Activated CD4-positive, alpha-beta T cell treated with anti-CD3 and anti-CD28 coated beads, Interleukin-2, amount 50 U/mL, for 48 hours (primary cell): ENCODE data around the gene TEX2.

Experiments
- DNase-seq, 2 experiments: peaks; one replicate each; pipeline ENCODE4 v3.0.0-alpha.2; 2020

Gene TEX2

DNA sequence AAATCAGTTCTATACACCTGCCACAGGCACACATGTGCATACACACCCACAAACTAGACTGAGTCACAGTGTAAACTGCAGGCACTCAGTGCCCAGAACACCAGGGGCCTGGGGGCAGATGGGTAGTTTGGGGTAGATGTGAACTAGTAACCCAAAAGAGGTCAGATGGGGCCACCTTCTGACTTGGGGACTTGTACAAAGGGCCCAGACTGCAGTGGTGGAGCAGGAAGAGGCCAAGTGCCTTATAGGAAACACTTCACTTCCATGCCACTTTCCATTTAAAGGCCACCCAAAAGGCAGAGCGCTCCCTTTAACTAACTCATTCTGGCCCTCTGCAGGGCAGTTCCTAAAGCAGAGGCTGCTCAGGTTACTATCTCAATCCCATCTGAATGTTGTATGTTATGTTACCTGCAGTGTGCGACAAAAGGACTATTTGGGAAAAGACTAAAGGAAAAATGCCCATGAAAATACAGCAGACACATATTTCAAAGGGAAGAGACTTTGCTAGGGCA is 105.3 kb downstream of the TEX2 start:
- no peak for DNase-seq

DNA sequence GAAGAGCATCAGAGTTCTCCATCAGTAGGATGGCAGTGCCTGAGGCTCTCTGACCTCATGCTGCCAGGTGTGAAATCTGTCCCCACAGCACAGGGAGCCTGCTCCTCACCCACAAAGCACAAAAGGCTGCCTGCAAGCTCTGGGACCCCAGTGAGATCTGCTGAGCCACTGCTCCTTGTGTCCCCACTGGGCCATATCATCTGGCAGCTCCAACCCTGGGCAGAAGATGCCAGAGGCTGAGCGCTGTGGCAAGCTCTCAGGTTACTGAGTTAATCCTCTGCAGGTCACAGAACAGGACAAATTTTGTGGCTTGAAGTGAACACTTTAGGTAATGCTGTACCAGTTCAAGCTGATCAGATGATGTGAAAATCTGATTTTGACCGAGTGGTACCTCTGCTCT is 106.4 kb downstream of the TEX2 start:
- DNase-seq: no peak

DNA sequence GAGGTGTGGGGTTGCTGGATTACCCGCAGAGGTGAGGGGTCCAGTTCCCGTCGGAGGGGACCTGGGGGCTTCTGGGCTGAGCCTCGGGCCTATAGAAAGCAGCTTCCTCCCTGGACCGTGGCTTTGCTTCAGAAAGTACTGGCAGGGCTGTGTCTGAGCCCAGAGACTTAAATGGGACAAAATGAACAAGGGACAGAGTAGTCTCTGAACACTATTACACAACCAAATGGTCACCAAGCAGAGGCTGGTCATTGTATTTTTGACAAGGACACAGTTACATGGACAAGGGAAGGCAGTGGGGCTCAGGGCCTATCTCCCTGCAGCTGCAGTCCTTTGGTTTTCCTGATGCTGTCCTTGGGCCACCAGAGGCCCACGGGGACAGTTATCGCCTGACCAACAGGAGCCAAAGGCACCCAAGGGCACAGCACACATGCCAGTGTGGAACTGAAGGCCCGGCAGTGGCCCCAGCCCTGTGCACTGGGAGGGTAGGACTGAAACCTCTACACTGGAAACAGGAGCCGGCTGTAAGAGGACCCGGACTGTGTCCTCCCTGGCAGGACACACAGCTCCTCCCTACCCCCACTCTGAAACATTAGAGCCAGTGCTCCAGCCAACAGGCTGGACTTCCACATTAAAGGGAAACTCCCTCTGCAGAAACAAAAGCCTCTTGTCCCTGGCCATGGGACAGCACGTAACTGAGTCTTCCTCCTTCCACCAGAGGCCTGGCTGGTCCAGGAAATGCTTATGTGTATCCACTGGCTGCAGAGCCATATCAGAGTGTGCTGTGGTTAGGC is 107.1 kb downstream of the TEX2 start:
- no peak for DNase-seq

DNA sequence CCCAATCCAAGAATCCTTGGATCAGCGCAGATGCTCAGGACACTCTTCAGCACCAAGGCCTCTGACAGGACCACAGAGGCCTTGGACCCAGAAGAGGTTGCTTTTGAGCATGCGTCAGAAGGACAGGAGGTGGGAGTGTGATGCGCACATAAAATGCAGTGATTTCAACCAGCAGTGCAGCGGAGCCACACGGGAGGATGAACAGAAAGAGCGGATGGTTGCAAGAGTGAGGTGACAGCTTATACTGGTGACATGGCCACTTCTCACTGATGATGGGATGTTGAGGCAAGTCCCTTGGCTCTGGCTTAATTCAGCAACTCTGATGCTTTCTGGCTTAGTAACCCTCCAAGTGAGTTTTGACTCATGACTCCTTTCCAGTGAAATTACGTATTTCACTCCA is 107.9 kb downstream of the TEX2 start:
- no peak for DNase-seq

DNA sequence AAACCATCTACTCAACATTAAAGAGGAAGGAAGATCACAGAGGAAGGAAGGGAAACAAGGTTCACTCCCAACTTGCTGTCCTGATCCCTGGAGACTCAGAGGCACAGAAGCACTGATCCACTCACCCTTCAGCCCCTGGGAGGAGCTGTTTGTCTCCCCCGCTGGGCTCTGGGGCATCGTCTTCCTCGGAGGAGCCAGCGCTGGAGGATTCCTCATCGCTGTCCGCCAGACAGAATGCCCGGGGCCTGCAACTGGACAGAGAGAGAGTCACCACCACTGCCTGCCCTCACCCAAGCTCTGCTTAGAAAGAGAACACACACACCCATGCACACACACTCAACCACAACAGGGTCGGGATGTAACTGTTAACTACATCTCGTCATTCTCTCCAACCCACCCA is 108.3 kb downstream of the TEX2 start:
- no peak for DNase-seq

DNA sequence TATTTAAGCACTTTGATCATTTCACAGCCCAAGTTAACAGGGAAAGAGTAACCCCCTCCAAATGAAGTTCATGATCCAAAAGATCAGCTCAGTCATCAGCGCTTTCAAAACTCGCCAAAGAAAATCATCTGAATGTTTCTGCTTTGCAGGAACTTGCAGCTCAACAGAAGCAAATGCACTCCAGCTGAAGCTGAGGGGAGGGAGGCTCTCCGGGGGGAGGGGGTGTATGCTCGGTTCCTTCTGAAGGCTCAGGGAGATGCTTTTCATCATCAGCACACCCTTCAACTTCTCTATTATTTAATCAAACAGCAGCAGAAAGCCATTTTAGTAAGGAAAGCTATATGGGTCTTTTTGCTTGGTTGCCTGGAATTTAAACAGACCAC is 108.8 kb downstream of the TEX2 start:
- DNase-seq: no peak

DNA sequence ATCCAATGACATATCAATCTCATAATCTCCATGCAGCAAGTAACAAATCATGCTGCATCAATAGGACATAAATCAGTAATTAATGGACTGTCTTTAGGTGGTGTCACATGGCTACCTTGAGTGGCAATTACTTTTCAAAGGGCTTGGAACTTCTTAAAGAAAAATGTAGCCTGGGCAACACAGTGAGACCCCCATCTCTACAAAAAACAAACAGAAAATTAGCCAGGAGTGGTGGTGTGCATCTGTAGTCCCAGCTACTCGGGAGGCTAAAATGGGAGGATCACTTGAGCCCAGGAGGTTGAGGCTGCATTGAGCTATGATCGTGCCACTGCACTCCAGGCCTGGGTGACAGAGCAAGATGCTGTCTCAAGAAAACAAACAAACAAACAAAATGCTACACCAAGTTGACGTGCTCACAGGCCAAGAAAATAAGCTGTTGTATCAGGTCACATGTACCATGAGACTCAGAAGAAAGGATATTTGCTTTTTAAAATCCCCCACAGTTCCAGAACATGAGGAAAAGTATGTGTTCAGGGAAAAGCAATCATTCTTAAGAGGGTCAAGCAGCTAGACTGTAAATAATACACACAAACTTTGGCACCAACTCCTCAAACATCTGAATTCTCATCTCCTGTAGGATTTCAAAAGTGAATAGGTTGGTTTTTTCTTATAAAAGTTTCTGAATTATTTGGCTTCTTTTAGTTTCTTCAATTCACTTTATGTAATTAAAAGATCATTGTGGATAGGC is 109.3 kb downstream of the TEX2 start:
- no peak for DNase-seq

DNA sequence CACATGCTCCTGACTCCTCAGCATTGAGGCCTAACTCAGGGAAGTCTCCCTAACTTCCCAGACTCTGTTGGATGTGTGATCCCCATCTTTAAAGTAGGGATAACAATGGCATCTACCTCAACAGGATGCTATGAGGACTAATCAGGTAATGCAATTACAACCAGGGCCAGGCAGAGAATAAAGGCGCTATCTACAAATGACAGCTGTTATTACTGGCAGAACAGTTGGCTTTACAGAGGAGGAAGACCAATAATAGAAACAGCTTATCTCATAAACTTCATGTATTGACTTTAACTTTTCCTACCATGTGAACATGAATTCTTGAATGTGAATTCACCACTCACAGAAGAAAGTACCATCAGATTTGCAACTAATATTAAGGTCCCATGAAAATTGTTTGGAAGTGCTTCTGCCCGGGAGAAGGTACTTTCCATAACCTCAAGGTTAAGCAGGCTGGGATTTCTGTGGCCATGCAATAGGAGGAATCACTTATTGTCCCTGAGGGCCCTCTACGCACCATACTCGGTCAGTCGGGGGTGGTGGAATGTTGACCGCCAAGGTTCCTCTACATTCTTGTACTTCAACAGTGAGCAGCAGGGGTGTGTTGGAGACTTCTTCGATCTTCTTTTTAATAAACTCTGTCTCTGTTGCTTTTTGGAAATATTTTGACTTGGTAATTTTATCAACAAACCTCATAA is 110.5 kb downstream of the TEX2 start:
- DNase-seq: no peak

DNA sequence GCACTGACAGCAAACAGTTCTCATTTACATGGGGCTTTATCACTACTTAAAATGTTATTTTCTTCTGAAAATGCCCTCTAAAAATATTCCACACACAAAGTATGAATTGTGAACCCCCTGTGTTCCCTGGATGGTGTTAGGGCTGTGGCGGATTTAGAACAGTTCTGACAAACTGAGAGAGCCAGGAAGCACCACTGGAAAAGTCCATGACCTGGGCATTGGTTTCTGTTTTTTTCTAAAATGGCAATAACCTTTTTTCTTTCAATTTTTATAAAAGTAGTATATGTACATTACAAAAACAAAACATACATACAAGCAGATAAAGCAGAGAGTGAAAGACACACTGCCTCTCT is 112.1 kb downstream of the TEX2 start:
- no peak for DNase-seq

DNA sequence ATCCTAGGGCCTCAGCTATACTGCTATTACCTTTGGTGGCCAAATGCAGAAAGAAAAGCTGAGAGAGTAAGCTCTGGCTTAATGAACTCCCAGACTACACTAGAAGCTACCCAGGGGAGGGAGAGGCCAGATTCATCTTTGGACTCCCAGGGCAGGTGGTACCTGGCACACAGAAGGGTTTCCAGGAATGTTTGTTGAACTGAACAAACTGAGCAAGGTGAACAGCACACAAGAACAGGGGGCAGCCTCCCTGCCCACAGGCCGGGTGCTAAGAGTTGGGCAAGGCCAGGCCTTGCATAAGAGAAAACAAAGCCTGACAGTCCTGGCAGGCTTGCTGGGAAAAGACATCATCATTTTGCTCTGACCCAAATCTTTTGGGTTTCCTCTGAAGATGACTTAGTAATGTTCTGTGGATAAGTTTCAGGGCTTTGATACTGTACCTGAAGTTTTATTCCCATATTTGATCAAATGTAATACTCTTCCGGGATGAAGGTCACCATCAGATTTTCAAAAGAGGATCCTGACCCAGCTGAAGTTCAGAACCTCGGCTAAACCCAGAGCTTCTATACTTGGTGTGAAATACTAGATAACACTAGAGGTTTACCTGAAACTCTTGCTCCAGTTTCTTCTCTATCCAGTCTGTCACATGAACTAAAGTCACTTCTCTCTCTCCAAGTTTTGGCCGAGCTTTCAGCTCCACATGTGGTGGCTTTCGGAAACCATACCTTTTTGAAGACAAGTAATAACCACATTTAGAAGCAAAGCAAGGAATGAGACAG is 112.6 kb downstream of the TEX2 start:
- no peak for DNase-seq

DNA sequence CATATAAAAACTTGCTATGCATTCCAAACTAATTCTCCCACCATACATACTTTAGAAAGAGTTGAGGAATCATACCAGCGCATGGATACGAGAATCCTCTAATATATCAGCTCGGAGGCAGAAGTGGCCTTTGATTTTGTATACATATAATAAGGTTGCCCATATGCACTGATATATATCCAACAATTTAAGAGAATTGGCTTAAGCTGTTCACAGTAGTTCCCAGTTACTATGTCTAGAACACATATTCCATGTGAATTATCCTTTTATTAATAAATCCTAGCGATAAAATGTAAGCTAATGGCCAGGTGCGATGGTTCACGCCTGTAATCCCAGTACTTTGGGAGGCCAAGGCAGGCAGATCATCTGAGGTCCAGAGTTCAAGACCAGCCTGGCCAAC is 113.9 kb downstream of the TEX2 start:
- no peak for DNase-seq

DNA sequence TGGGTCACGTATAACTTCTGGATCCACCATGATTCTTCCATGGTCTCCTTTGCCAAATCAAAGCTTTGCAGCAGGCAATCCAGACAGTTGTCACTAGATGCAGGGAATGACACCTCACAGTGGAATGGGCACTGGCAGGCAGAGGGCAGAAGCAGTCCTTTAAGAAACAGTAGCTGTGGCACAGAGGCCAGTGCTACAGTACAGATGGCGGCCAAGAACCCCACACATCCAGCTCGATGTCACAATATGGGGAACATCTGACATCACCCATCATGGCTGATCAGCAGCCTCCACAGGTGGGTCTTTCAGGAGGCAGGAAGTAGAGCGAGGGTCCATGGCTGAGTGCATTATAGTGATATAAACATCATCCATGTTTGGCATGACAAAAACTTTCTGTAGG is 114.4 kb downstream of the TEX2 start:
- DNase-seq: no peak

DNA sequence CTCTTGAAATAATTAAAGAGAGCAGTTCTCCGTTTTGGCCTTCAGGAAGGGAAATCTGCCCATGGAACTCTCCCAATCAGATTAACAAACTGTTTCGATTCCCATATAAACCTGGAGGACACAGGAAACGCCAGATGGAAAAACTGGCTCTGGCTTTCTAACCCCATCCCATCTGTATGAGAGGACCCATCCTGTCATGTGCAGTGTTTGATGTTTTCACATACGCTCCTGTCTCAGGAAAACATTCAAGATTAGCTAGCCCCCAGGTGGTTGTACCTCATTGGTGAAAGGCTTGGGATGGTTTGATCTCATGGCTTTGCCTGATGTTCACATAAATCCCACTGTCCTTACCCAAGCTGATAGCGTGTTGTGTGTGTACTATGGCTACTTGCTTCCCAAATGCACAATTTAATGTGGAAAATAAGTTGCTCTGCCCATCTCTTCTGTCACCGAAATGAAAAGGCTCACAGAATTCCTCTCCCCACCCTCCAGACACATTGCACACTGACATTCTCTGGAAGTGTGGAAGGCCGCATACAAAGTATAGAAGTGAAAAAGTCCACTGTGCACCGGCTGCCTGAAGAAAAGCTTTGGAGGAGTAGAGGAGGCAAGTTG is 114.9 kb downstream of the TEX2 start:
- DNase-seq: no peak

DNA sequence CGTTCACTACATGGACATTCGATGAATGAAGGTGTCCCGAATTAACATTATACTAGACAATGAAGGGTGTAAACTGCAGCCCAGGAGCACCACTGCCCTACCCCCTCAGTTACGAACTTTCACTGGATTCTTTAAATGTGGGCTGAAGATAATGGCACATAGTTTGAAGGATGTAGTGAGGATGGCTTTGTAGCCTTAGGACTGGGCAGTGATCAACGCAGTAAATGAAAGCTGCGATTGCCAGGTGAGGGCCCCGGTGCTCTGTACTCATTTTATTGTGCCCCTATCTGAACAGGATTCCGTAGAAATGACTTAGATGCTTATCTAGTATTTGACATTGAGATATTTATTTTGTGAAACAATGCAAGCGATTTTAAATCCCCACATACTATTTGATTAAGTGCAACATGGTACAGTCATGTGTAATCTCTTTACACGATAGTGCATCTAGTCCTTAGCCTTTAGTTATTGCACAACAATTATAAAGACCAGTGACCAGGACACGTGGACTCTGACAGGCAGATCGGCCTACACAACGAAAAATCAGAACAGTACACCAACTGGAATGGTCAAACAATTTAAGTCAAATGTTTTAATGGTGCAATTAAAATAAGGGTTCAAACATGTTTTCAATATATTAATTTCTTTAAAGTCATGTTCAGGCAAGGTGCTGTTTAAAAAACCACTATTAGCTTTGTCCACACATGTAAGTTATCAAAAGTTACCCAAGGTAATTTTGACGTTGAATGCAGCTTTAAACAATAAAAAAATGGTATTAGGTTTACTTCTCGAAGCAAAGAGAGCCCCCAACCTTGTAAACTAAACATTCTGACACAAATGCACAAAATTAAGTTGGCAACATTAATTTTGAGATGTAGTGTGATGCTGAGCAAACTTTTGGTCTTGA is 115.7 kb downstream of the TEX2 start:
- DNase-seq: no peak

DNA sequence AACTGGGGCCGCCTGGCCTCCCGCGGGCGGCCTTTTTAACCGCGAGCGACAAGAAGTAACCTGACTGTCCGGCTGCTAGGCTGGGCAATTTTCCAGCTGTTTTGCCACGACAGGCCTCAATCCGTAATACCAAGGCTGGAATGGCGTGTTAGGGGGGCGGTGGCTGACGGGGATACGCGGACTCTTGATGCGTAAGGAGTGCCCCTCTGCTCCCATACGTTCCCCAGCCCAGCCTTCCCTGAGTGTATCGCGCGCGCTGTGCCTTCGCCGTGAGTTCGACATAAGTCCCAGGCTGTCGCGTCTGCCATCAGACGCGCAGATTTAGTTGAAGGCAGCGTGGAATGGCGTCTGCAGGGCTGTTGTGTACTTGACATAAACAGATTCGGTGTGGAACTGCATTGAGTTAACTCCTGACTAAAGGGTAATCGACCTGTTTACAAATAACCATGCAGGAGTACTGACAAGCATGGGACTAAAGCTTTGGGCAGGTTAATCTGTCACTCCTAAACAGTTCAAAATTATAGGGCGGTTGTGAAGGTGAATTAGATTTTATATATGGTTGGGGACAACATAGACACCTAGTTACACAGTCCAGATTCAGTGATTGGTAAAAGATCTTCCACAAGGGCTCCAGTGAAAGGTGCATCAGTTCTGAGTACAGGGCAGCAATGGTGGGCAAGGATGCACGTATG is 116.5 kb downstream of the TEX2 start:
- peak; percentile 45 to 57 for DNase-seq

DNA sequence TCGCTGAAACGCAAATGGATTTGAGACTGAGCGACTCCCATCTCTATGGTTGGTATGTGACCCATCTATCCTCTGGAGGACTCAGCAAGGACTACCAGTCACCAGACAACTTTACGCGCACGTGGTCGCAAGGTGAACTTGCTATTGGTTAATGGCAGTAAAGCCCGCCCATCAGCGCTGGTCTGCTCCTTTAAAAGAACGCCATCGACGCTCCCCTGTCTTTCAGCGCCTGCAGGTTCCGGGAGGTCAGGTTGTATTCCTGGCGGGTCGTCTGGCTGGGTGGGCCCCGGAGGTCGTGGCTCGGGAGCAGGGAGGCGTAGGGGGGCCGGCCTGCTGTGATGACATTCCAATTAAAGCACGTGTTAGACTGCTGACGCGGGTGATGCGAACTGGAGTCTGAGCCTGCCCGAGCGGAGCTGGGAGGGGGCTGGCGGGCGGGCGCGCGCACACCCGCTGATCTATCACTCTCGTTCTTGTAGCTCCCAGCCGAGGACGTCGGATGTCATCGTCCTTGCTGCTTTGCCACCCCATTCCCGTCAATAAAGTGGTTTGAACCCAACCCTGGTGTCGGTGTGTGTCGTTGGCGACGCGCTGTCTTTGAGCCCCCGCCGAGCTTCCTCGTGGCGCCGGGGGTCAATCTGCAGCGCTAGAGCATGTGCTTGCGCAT is 117.2 kb downstream of the TEX2 start:
- peak; percentile 94 to 95 for DNase-seq

DNA sequence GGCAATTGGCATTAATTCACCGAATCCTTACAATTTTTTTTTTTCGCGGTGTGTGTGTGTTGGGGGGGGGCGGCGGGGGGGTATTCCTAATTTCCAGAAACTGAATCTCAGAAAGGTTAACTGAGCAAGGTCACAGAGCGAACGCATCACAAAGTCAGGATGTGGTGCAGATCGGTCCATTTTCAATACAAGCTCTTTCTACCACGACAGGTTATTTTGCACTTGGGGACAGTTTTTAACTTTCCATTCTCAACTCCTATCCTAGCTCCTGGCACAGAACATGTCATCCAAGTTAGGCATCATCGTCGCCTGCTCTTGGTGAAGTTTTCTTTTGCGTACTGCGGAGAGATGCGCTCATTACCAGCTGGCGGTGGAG is 117.7 kb downstream of the TEX2 start:
- DNase-seq: no peak

DNA sequence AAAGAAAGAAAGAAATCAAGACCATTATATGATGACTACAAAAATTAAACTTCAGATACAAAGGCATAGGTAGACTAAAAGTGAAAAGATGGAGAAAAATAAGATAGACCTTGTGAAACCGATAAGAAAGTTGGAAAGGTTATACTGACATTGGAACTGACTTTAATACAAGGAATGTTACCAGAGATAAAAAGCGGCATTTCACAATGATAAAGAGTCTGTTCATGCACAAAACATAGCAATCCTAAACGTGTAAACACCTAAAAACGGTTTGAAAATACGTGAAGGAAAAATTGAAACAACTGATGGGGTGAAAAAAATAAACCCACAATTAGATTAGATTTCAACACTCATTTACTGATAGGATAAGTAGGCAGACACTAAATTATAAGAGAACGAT is 123.5 kb downstream of the TEX2 start:
- DNase-seq: no peak

DNA sequence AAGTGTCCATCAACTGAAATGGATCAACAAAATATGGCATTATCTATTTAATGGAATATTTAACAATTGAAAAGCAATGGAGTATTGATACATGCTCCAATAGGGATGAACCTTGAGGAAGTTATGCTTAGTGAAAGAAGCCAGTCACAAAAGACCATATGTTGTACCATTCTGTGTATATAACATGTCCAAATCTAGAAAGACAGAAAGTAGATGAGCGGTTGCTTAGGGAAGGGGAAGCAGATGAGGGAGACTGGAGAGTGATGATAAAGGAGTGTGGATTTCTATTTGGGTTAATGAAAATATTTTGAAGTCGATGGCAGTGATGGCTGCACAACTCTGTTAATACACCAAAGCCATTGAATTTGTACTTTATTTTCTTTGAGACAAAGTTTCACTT is 124.6 kb downstream of the TEX2 start:
- DNase-seq: no peak

DNA sequence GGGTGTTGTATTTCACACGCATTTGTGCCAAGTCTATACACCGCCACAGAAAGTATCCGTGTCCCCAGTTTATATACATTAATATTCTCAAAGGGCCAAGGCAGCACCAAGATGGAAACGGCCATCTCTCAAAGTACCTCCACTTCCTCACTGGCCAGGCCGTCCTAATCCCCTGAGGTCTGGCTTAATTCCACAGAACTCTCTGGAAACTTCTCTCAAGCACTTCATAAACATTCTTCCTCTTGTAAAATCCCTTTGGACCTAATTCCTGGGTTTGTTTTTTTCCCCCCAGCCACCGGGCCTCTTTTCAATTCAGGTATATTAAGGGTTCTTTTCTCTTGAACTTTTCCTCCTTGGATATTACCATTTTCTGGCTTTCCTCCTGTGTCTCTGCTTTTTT is 128.1 kb downstream of the TEX2 start:
- DNase-seq: no peak
